Brain pericyte (primary cell): ENCODE results near the gene ACTN2.
"Not testable (repeated sequence)": the region's sequence is repeated elsewhere in the genome, so short reads cannot be mapped to it uniquely, and the experiment has no call there.

Experiments used
- DNase-seq: peaks from one replicate; pipeline ENCODE4 v3.0.0-alpha.2; 2012; ENCODE audit warnings: low read depth, low spot score

Gene ACTN2

GRCh38 chr1:236685917-236686814, at the start of gene ACTN2:
Gene ACTN2, plus strand, starts transcription at chr1:236686499. Its CDS starts 175 bp downstream, at chr1:236686674.
- DNase-seq, result no peak

- DNase-seq, result no peak
Measured at GRCh38 chr1:236638945-236639344, 47.4 kb upstream of the ACTN2 start.

GRCh38 chr1:236639686-236640085, 46.6 kb upstream of the ACTN2 start:
- DNase-seq, result no peak

DNA sequence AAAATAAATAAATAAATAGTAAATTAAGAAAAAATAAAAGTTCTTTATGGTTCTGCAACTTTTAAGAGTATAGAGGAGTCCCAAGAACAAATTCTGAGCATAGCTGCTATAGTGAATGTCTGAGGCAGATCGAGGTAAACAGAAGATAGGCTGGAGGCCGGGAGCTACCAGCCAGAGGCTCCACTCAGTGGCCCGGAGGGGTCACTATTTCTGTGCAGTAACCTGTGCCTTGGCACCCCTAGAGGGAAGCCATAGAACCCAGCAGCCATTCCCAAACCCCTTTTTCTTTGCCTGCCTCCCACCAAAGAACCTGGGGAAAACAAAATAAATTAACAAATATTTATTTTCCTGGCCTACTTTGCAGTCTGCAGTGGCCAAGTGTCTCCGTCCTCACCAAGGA, 43.5 kb upstream of the ACTN2 start:
- no peak for DNase-seq

- DNase-seq, result no peak
Measured at GRCh38 chr1:236645016-236645680, 41.2 kb upstream of the ACTN2 start.

DNA sequence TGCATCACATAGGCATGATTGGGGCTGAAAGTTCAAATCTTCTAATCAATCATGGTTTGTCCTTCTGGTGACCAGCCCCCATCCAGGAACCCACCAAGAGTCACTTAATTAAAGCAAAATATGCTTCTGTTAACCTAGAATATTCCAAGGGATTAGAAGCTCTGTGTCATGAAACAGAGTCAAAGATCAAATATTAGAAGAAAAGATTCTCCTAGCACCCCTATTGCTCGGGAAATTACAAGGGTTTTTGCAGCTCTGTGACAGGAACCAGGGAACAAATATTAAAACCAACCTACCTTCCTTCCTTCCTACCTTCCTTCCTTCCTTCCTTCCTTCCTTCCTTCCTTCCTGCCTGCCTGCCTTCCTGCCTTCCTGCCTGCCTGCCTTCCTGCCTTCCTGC, 31.8 kb upstream of the ACTN2 start:
- DNase-seq, result no peak

DNA sequence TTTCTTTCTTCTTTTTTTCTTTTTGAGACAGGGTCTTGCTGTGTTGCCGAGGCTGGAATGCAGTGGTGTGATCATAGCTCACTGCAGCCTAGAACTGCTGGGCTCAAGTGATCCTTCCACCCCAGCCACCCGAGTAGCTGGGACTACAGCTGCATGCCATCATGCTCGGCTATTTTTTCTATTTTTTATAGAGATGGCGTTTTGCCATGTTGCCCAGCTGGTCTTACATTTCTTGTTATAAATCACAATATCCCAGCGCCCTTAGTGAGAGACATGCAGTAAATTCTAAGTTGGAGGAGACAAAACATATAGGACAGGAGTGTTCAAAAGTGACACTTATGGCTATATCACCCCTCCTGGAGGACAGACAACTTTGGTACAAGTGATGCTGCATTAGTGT, 31.3 kb upstream of the ACTN2 start:
- DNase-seq, result no peak

DNA sequence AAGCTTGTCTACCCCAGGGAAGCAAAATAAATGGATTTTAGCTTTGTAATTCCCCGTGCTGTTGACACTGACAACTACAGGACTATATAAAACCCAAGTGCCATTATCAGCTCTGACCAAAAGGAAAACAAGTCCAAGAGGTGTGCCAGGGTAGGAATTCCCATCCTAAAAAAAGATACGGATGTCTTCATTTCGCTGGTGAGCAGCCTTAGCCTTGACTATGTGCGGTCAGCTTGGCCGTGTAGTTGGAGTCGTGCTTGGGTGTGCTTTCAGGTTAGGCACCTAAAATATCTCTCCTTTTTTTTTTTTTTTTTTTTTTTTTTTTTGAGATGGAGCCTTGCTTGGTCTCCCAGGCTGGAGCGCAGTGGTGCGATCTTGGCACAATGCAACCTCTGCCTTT, 28.9 kb upstream of the ACTN2 start:
- DNase-seq, result no peak

GRCh38 chr1:236659792-236660587, 26.3 kb upstream of the ACTN2 start:
- no peak for DNase-seq

- DNase-seq, result no peak
Measured at GRCh38 chr1:236663934-236664333, 22.4 kb upstream of the ACTN2 start.

GRCh38 chr1:236668909-236669308, 17.4 kb upstream of the ACTN2 start:
- not testable (repeated sequence) for DNase-seq

DNA sequence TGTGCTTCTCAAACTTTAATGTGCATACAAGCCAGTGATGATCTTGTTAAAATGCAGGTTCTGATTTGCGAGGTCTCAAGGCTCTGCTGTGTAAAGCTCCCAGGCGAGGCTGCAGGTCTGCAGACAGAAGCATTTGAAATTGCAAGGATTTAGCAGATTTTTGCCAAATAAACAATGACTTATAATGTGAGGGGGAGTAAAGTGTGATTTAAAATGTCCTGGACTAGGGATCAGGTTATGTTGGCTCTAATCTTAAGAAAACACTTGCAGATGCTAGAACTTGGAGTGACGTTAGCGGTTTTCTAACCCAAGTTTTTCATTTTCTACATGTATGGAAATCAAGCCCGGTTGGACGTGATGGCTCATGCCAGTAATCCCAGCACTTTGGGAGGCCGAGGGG, 16.2 kb upstream of the ACTN2 start:
- DNase-seq, result no peak

- no peak for DNase-seq
Measured at GRCh38 chr1:236673289-236673919, 12.9 kb upstream of the ACTN2 start.

GRCh38 chr1:236677641-236678235, 8.6 kb upstream of the ACTN2 start:
- no peak for DNase-seq

DNA sequence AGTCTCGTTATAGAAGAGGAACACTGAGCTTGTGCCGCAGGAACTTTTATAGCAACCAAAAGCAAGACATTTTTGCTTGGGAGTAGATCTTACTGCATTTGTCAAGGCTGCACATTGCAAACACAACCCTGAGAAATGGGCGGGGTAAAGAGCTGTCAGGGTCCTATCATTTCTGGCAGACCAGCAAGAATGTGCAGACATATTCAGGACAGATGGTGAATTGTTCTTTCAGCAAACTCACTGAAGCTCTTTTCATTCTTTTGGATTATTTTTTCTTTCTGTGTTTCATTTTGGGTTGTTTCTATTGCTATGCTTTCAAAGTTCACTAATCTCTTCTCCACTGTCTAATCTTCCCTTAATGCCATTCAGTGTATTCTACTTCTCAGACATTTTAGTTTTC, 5.1 kb upstream of the ACTN2 start:
- no peak for DNase-seq

GRCh38 chr1:236685205-236685916, 938 bp upstream of the ACTN2 start:
- no peak for DNase-seq

DNA sequence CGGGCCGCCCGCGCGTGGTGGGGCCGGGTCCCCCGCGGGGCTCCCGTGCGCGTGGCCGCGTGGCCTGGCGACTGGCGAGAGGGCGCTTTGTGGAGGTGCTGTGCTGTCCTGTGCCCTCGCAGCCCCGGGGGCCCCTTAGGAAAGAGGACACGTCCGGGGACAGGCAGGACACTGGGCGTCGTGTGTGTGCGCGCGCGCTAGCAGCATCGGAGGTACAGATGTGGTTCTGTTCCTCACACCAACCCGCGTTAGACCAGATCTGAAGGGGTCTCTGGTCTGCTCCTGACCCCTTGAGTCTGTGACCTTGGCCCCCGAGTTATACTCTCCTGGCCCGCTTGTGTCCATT, 489 bp downstream of the ACTN2 start:
- DNase-seq, result no peak

DNA sequence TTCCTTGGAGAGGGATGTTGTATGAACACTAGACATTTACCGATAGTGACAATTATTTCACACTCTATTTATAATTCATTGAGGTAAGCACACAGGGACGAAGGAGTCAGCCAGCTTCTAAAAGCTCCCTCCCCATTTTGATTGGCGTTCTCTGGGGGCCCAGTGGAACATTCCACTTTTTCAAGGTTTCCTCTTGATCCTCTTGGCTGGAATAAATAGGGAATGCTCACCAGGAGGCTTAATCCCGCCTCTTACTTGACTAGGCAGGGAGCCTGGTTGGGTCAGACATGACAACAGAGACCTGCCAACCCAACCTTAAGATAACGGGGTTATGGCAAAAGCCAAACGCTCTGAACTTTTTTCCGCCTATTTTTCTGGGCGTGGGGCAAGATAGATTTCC, 974 bp downstream of the ACTN2 start:
- no peak for DNase-seq

- no peak for DNase-seq
Measured at GRCh38 chr1:236688705-236689104, 2.4 kb downstream of the ACTN2 start.

DNA sequence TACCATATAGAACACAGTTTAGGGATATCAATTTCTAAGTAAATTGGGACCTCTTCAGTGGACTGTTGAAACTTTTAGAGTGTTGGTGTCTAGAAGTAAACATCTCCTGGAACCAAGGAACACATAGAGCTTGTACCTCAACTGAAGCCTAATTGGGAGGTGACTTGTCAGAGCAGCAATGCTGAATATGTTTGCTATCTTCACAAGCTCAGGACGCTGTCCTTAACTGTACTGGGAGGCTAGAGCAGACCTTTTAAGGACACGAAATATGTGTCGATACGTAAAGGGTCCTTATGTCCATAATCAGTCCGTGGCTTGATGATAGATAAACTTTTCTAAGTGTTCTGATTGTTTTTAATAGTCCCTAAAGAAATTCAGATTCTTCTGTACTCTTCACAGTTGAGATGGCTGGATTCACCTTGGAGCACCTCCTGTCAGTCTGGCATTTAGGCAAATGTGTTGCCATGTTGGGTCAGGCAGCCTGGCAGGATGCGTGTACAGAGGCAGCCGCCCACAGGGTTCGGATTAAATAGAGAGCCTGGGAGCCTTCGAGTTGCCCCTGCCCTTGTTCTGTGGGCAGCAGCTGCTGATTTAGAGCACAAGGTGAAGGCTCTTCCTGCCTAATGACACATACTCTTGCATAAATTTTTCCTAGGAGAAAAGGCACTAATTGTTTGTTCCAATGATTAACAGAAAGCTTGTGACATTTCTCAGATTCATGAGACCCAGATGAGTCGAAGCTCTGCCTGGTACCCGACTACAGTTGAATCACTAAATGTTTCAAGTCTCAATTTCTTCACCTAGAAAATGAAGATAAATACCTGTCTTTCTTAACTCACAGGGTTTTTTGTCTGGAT, 3.6 kb downstream of the ACTN2 start:
- DNase-seq, result no peak
